OCI-LY1 (cell line): ENCODE results near the gene GMPPA.

Experiments used
- CTCF ChIP-seq: fragments of 200-600 bp; sonication (generic), shearing (Covaris generic); IDR thresholded peaks from 2 replicates; pipeline ENCODE4 v1.5.1; 2017; ENCODE audit warnings: mild to moderate bottlenecking, antibody characterized with exemption, low read length, moderate library complexity, mixed read lengths
- EZH2 ChIP-seq: fragments of 200-600 bp; sonication (generic), shearing (Covaris generic); IDR thresholded peaks from 2 replicates; pipeline ENCODE4 v1.8.0; 2017; ENCODE audit warnings: borderline replicate concordance, mixed run types, mild to moderate bottlenecking, antibody characterized with exemption, low read length, moderate library complexity, mixed read lengths

- TF ChIP-seq CTCF = no peak
- TF ChIP-seq EZH2 = no peak
Measured at GRCh38 chr2:219506802-219507526, 8.3 kb downstream of the GMPPA start.
